HG03103 (cell line): ENCODE measurements around the gene PROM2.

Experiments used
- ATAC-seq: cut with Tn5 transposase; IDR thresholded peaks from one replicate; pipeline ENCODE4 v1.9.1; 2021; ENCODE audit warnings: low read depth; ENCODE audit not compliant: unreplicated experiment

PROM2 gene

DNA sequence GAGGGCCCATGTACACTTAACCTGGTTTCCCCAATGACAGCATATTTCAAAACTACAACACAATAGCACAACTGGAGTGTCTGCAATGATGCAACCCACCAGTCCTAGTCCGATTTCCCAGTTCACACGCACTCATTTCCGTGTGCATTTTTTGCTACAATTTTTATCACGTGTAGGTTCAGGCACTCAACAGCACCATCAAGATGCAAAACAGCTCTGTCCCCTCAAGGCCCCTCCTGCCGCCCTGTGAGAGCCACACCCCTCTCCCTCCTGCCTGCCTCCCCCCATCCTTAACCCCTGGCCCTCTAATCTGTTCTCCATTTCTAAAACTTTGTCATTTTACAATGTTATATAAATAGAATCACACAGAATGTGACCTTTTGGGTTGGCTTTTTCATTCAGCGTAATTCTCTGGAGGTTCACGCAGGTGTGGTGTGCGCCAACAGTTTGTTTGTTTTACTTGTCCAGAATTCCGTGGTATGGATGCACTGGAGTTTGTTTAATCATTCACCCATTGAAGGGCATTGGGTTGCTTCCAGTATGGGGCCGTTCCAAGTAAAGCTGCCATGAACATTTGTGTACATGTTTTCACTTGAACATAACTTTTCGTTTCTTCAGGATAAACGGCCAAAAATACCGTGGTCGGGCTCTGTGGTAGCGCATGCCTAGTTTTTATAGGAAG lies 31.3 kb downstream of the PROM2 start:
- ATAC-seq, result no peak

DNA sequence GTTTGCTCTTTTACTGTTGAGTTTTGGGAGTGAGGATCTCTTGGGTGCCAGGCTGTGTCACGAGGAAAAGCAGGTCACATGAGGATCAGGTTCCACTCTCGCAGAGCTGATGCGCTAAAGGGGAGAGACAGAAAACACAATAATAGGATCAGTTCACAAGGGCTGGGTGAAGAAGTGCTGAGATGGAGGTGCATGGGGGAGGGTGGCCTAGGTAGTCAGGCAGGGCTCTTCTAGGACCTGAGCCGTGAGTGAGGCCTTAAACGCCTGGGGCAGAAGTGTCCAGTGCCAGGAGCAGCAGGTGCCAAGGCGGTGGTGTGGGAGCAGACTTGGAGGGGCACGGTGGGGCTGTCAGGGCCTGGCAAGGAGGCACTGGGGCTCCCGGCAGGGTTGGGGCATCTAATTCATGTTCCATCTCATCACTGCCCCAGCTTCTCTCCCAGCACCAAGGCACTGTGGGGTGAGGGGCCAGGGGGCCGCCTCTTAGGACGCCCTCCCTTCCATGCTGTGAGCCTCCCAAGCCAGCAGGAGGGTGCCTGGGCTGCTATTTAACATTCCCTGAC lies 32.2 kb downstream of the PROM2 start:
- ATAC-seq, result no peak

DNA sequence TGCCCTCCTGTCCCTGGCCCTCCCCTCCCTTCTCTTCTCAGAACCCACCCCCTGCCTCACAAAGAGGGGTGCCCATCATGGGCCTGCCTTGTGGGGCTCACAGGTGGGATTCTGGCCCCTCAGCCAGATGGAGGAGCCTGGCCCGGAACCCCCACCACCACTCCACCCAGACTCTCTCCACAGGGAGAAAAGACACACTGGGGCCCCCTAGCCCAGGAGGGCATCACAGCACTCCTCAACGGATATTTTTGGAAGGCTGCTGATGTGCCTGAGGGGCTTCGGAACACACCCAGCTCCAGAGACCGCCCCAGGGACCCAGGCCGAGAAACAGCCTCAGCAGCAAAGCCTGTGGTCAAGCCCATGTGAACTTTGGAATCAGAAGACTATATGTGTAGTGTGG lies 32.8 kb downstream of the PROM2 start:
- no peak for ATAC-seq

DNA sequence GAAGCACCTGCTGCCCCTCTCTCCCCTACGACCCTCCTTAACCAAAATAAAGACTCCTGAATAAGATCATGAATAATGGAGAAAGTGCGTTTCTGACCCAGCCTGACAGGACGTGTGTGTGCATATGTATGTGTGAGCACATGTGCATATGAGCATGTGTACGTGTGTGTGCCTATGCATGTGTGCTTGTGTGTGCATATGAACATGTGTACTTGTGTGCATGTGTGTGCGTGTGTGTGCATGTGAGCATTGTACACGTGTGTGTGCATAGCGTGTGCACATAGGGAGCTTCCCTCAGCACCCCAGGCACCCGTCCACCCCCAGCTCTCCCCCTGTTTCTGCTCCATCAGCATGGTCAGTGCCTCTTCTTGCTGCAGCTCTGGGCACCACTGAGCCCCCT lies 33.6 kb downstream of the PROM2 start:
- no peak for ATAC-seq

DNA sequence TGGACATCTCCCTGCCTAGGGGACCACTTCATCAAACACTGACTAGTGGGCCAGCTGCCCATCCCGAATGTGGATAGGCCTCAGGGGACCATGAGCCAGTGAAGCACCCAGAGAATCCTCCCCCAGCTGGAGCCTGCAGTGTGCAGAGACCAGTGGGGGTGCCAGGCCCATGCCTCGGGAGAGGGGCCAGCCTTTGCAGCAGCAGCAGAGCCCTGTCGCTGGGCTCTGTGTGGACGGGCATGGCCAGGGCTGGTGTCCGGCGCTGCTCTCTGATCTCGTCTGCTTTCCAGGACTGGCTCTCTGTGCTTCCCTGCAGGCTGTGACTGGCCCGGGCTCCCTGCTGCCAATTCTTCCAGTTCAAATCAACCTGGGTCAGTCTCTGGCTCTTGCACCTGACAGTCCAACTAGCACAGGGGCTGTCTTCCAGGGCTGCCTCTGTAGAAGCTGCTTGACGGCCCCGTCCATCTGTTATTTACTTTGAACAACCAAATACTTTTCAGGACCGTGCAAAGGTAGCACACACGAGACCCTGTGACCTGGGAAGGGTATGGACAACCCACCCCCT lies 34.3 kb downstream of the PROM2 start:
- ATAC-seq, result no peak

DNA sequence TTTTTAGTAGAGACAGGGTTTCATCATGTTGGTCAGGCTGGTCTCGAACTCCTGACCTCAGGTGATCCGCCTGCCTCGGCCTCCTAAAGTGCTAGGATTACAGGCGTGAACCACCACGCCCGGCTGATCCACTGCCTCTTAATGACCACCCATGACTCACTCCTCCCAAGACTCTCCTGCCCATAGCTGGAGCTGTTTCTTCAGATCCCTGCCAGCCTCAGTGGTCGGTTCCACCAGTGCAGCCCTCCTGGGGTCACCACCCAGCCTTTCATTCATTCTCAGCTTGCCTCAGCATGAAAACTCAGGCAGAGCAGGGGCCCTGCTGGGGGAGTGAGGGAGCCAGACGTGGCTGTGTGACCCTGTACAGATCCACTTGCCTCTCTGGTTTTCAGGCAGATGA lies 35.4 kb downstream of the PROM2 start:
- no peak for ATAC-seq

DNA sequence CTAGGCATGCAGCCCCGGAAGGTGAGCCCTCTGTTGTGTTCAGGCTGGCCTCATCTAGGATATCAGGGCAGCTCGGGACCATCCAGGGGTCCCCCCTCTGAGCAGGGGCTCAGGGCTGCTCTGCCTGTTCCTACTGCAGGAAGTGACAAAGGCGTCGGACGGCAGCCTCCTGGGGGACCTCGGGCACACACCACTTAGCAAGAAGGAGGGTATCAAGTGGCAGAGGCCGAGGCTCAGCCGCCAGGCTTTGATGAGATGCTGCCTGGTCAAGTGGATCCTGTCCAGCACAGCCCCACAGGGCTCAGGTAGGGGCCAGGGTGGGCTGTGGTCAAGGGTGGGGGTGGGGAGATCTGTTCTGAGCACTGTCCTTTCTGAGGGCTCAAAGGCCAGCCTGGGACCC lies 36.0 kb downstream of the PROM2 start:
- ATAC-seq, result no peak

DNA sequence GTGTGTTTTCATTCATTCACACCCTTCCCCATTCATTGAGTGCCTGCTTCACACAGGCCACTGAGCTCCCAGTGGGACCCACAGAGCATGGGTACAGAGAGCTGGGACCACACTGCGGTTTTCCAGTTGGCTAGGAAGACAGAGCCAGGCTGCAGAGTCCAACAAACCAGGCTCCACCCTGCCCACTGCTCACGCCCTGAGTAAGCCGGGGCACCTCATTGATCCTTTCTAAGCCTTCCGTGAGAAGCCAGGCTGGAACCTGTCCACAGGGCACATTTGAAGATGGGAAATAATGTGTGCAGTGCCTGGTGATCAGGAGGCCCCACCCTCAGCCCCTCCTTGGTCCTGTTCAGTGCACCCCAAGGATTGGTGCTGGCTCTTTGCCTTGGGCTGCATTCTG lies 36.4 kb downstream of the PROM2 start:
- no peak for ATAC-seq

DNA sequence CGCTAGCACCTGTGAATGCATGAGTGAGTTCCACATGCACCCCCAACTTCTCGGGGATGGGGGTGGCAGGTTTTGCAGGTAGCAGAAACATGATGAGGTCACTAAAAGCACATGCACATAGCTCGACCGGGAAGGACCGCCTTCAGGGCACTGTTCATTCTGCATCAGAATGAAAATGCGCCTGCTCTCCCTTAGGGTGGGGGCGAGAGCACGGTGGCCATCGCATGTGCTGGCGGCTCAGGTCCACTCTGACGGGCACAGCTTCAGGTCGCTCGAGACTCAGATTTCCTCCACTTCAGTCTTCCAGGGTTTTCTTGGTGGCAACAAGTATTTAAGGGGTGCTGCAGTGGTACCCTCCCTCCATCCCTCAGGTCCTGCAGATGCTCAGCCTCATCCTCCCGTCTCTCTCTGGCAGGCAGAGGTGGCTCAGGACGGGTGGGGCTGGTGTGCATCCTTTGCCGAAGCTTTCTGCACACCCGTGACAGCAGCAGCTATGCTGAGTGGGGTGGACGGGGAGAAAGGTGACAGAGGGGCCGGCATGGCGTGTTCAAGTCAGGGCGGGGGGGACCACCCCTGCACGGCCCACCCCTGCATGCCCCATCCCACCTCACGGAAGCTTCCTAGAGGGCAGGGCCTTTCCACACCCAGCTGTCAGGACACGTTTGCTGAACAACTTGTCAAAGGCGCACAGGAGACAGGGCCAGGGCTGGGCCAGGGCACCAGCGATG lies 37.7 kb downstream of the PROM2 start:
- ATAC-seq, result no peak

DNA sequence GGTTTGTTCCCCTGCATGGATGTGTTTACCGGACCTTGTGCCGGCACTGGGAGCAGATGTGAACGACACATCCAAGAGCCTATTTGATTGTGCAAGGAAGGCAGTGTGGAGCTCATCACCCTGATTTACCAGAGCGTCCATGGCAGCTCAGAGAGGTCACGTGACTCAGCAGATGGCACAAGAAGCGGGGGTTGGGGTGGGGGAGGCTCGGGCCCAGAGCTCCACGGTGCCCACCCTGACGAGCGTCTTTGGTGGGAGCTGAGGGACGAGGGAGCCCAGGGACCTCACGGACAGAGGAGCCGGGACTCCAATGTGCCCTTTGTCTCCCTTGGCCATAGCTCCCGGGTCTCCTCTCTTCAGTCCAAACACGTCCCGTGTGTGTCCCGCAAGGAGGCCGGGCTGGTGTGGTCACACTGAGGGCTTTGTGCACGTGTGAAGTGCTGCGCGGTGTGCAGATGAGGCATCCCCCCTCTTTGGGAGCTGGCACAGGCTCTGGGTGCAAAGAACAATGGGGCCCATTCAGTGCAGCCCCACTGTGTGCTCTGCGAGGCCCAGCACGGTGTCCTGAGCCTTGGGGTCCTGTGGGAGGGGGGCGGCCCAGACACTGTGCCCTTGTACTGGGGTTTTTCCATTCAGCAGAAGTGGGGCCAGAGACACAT lies 38.4 kb downstream of the PROM2 start:
- ATAC-seq, result no peak

DNA sequence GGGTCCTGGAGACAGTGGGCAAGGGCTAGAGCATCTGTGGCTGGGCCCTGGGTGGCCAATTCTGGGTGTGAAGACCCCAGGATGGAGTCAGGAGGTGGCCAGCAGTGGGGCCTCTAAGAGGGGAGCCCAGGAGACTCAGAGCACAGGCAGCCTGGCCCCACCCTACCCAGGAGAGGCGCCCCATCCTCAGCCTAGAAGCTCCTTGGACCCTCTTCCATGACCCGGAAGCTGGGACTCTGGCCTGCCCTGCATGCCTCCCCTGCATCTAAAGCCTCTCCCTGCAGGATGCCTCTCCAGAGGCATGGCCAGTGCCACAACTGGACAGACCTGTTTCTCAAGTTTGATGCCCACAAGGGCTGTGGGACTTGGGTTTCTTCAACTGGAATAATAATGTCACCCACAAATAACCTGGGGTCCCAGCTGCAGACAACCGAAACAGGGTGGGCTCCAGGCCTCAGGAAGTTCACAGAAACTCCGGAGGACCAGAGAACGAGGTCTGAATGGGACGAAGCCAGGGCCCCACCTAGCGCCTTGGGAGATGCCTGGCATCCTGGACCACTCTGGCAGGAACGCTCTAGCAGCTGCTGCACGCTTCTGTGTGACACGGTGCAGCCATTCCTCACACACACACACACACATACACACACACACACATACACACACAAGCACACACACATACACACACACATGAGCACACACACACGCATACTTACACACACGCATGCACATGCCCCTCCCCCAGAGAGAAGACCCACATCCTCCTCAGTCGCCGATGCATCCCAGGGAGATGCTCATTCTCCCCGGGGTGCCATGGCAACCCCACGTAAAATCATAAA lies 39.3 kb downstream of the PROM2 start:
- ATAC-seq, result no peak

DNA sequence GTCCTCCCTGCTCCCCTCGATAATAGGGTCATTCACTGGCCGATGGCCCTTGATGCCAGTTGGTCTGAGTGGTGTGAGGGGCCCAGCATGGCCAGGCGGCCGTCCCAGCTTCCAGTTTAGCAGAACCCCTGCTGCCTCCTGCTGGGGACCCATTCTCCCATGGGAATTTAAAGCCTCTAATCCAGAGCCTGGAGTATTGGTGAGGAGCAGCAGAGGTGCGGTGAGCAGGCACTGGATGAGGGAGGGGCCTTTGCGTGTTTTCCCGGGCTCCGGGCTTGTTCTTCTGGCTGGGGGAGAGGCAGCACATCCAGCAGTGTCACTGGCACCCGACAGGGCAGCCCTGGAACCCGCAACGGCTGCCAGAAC lies 40.3 kb downstream of the PROM2 start:
- ATAC-seq, result no peak

DNA sequence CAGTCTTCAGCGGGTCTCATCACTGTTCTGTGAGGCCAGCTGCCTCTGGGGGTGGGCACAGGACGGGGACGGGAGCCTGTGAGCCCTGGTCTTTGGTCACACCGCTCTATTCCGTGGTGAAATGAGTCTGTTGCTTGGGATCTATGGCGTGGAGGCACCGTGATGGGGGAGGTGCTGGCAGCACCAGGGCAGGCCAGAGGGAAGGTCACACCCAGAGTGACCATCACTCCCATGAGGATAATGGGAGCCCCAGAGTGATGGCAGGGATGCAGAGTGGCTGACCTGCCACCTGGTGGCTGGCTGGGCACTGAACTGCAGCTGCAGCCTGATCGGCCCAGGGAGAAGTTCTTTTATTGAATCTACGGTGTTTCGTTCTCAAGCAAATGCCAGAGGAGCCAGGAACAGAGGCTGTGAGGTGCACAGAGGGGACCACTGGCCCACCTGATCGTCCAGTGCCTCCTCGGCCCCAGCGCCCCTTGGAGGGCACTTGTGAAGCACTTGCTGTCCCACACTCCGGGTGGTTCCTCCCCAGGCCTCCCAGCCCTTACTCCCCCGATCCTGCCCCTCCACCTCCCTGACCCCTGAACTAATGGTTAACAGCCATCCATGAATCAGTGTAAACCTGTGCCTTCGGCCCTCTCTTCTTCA lies 40.8 kb downstream of the PROM2 start:
- ATAC-seq, result no peak

DNA sequence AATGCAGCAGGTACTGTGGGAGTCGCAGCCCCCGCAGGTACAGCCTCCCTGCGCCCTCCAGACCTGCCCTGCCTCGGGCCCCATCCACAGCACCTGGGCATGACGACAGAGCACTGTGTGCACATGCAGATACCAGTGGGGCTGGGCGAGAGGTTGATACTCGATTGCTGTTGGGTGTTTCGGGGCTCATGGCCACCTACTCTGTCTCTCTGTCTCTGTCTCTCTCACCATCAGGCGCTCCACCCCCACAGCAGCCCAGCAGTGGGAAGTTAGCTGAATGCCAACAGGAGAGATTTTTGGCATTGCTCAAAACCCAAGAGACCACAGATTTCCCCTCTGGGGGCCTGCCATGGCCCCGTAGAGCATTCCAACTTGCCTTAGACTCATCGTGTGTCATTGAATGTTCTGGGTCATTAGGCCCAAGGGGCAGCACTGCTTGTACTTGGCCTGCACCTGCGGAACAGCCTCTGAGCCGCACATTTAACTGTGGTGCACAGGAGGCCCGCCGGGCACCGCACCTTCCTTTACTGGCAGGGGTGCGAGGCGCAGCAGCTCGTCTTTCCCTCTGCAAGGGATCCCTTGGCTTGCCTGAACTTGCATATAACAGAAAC lies 41.7 kb downstream of the PROM2 start:
- no peak for ATAC-seq

DNA sequence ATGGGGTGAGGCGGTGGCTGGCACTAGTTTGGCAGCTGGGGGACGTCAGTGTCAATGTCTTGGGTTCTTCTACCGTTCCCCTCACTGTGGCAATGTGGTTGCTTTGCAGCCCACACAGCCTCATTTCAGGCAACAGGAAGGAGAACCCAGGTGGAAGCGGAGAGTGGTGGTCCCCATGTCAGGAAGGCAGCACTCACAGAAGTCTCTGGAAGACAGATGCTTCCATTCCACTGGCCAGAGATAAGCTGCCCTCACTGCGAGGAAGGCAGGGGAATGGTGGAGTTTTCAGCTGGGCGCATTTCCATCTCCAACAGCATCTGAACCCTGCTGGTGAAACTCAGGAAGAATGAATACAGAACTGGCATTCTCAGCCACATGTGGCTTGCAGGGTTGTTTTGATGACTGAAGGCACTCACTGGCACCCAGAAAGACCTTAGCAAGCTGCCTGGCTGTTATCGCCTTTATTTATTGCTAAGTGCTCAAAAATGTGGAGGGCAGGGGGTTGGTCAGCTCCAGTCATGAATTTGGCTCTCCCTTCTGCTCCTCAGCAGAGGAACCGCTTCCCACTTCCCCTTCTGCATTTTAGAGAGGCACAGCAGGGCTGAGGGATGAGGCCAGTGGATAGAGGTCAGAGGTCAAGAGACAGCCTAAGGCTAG lies 42.3 kb downstream of the PROM2 start:
- no peak for ATAC-seq

DNA sequence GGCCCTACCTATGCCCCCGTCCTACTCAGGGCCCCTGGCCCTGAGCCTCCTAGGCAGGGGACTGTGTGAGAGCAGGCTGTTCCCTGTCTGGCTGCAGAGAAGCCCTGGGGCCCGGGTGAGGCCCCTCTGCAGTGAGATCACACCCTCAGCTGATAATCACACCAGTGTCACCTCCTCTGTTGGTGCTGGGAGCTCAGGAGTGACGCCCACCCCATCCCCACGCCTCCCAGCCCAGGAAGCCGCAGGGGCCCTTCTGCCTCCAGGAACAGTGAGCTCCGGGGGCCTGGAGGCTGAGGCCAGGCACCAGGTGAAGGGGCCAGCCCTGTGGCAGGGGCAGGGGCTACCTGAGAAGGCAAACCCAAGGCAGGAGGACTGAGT lies 42.9 kb downstream of the PROM2 start:
- no peak for ATAC-seq

DNA sequence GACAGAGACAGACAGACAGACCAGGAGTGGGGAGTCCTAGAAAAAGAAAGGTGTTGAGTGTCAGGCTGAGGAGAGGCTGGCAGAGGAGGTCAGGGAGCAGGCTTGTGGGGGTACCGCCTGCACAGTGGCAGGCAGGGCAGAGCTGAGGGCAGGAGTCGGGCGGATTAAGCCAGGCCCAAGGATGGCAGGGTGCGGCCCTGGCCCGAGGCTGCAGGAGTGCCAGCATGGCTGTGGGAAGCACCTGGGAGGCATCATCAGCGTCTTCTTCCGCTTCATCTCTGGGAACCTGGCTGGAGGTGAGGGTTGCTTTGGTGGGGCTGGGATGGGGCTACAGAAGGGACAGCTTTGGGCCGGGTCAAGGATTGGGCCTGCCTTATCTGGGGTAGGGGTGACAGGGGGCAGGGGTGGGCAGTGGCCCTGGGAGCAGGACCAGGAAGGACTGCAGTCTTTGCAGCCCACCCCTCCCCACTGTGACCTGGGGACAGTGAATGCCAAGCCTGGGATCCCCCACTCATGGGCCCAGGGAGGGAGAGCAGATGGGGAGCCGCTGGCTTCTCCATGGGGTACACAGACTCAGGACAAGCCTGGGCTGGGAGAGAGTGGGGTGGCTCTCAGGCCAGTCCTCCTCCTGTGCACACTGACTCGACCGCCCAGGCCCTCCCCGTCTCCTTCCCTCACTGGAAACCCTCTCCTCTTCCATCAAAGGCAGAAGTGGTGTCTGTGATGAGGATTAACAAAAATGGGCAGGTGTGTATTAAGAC lies 43.6 kb downstream of the PROM2 start:
- no peak for ATAC-seq

DNA sequence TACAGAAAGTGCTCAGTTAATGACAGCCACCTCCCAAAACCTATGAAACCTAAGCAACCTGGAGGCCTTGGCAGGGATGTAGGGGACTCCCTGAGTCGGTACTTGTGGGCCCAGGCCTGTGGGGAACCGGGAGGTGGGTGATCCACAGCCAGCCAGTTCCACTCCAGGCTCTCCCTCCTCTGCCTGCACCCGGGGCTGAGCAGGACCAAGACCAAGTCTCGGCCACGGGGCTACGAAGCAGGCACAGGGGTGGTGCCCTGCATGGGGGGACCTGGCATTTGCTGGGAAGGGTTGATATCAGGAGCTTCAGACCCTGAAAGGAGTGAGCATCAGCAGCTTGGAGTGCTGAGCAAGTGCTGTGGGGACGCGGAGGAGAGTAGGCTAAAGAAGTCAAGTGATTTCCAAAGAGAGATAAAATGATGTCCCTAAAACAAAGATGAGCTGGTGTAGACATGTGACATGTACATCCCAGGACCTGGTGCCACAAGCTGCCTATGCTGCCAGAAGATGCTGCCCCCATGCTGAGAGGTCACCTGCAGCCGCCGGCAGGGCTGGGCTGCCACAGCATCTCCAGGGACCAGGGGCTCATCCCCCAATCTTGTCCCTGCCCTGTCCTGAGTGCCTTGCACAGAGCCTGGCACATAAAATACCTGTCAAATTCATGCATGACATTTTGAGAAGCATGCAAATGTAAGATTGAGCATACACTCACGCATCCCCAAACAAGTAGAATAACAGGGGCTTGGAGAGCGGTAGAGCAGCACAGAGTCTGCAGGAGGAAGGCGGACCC lies 44.4 kb downstream of the PROM2 start:
- no peak for ATAC-seq
